GM13977 (cell line): ENCODE data around the gene ZFC3H1.
"Not testable (repeated sequence)": the region's sequence is repeated elsewhere in the genome, so short reads cannot be mapped to it uniquely, and the experiment has no call there.

ENCODE experiments used
- DNase-seq: peaks from one replicate; pipeline ENCODE4 v3.0.0; 2012; ENCODE audit warnings: low spot score
- in situ Hi-C: fragments of 300-500 bp; cut with MboI; formaldehyde crosslinking; loops from one replicate; pipeline ENCODE4 v1.12.0; 2022; ENCODE audit warnings: low sequenced_read_pairs, low pct_unique_long_range_greater_than_20kb, mixed read lengths, inconsistent platforms; ENCODE audit not compliant: unreplicated experiment
- TF ChIP-seq, protein P1 (sequence below): IDR thresholded peaks from 2 replicates; pipeline ENCODE4 v1.5.1; 2012; ENCODE audit warnings: mild to moderate bottlenecking, control low read depth; ENCODE audit not compliant: insufficient read depth; ENCODE audit errors: extremely low read depth, missing control alignments

The ZFC3H1 gene

DNA sequence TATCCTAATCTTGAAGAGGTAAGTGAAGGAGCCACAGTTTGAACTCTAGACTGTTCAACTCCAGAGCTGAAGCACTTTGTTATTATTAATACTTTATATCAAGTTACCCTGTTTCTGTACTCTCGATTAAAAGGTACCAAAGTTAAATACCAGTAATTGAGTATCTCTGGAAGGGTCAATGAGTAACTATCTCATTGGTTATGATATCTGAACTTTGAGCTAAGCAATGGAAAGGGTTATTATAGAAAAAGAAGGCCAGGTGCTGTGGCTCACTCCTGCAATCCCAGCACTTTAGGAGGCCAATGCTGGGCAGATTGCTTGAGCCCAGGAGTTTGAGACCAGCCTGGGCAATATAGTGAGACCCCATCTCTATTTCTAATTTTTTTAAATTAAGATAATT, 32.1 kb upstream of the ZFC3H1 start:
- in situ Hi-C loops, result no loop called here
- TF ChIP-seq, protein P1, sequence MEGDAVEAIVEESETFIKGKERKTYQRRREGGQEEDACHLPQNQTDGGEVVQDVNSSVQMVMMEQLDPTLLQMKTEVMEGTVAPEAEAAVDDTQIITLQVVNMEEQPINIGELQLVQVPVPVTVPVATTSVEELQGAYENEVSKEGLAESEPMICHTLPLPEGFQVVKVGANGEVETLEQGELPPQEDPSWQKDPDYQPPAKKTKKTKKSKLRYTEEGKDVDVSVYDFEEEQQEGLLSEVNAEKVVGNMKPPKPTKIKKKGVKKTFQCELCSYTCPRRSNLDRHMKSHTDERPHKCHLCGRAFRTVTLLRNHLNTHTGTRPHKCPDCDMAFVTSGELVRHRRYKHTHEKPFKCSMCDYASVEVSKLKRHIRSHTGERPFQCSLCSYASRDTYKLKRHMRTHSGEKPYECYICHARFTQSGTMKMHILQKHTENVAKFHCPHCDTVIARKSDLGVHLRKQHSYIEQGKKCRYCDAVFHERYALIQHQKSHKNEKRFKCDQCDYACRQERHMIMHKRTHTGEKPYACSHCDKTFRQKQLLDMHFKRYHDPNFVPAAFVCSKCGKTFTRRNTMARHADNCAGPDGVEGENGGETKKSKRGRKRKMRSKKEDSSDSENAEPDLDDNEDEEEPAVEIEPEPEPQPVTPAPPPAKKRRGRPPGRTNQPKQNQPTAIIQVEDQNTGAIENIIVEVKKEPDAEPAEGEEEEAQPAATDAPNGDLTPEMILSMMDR, result no peak
- no peak for DNase-seq

DNA sequence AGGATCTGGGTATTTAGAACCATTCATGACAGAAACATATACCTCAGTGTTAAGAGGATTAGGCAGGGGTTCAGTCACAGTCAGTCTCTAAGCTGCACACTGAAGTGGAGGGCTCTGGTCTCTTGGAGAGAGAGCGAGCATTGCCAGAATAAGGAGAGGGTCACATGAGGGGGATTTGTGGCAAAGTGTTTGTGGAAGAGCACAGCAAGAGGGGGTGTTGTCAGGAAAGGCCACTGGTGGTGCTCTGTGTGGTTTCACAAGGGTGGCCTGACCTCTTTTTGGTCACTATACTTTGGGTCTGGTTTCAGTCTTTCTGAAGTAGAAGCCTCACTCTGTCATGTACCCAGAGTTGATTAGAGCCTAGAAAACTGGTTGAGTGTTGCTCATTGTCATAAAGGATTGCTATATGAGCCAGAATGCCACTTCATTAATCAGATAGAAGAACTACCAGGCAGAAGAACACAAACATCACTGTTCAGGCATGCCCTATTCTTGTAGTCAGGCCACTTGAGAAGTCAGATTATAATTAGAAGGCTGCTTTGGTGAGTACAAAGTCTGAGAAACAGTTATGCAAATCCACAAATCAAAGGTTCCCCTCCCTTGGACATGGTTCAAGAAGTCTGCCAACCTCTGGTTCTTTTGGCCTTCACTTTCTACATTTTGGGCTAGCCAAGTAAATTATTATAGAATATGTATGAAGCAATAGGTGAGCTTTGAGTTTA, 30.6 kb upstream of the ZFC3H1 start:
- DNase-seq, result peak; percentile 54
- in situ Hi-C loops, result no loop called here
- TF ChIP-seq, protein P1, result no peak

DNA sequence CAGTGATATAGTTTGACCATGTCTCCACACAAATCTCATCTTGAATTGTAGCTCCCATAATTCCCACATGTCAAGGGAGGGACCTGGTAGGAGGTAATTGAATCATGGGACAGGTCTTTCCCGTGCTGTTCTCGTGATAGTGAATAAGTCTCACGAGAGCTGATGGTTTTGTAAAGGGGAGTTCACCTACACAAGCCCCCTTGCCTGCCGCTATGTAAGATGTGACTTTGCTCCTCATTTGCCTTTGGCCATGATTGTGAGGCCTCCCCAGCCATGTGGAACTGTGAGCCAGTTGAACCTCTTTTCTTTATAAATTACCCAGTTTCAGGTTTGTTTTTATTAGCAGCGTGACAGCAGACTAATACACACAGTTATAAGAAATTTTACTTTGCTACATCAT, 30.0 kb upstream of the ZFC3H1 start:
- in situ Hi-C loops, DNase-seq: not testable (repeated sequence)

DNA sequence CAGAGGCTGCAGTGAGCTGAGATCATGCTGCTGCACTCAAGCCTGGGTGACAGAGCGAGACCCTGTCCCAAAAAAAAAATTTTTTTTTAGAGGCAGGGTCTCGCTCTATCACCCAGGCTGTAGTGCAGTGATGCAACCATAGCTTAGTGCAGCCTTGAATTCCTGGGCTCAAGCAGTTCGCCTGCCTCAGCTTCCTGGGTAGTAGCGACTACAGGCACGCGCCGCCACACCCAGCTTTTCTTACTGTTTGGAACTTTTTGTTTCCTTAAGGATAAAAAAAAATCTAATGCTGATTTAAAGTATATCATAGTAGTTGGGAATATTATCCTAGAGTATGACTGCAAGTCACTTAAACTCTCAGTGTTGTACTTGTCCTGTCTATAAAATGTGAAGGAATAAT, 29.5 kb upstream of the ZFC3H1 start:
- DNase-seq, result no peak
- in situ Hi-C loops, result no loop called here
- TF ChIP-seq, protein P1, result no peak

DNA sequence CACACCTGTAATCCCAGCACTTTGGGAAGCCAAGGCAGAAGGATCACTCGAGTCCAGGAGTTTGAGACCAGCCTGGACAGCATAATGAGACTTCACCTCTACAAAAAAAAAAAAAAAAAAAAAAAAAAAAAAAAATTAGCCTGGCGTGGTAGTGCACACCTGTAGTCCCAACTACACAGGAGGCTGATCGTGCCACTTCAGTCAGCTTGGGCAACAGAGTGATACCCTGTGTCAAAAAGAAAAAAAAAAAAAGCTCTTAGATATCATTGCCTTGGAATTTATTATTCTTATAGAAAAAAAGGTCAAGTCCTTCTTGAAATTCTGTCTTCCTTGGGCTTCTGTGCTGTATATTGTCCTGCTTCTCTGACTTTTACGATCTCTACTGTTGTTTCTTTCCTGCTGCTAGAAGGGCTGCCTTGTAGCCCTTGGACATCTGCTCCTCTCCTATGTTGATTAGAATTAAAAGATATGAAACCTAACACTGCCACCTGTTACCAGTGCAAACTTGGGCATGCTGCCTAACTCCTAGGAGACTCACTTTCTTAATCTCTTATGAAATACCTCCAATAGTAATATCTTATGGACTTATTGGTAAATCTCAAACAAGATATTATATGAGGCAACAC, 28.0 kb upstream of the ZFC3H1 start:
- TF ChIP-seq, protein P1, result no peak
- DNase-seq, result no peak
- in situ Hi-C loops, result no loop called here

DNA sequence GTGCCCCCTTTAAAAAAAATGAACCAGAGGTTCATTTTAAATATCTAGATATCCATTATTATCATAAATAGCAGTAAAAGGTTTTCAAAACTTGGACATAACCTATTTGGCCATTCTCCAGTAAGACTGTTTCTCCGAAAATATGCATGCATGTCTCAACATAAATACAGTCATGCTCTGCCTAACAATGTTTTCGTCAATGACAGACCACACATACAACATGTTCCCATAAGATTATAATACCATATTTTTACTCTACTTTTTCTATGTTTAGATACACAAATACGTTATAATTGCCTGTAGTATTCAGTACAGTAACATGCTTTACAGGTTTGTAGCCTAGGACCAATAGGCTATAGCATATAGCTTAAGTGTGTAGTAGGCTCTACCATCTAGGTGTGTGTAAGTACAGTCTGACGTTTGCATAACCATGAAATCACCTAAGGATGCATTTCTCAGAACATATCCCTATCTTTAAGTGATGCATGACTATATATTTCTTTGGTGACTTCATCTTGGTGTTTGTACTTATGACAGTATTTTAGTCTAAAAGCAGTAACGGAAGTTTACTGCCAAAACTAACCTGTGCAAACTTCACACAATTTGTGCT, 25.4 kb upstream of the ZFC3H1 start:
- DNase-seq, result no peak
- TF ChIP-seq, protein P1, result no peak
- in situ Hi-C loops, result no loop called here

DNA sequence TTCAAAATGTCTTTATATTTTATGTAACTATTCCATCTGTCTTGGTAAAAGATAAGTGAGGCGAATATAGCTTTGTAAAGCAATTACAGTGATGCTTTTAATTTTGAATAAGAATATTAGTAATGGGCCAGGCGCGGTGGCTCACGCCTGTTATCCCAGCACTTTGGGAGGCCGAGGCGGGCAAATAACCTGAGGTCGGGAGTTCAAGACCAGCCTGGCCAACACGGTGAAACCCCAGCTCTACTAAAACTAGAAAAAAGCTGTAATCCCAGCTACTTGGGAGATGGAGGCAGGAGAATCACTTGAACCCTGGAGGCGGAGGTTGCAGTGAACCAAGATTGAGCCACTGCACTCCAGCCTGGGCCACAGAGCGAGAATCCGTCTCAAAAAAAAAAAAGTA, 23.5 kb upstream of the ZFC3H1 start:
- in situ Hi-C loops, DNase-seq: not testable (repeated sequence)

DNA sequence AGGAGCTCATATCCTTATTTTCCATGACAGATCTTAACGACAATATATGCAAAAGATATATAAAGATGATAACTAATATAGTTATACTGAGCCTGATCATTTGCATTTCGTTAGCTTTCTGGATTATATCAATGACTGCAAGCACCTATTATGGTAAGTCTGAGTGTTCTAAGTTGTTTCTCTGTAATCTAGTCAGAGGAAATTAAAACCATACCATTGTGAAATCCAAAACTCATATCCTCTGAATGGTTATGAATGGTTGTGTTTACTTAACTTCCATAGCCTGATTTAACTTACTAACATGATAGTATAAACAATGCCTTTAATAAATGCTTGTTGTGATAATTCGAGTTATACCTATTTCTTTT, 23.0 kb upstream of the ZFC3H1 start:
- in situ Hi-C loops, result no loop called here
- DNase-seq, result no peak
- TF ChIP-seq, protein P1, result no peak
